ENCODE results near the gene GTF3C2.
A peak's percentile ranks its signal among the peaks of the same experiment; 100 is the strongest.

The GTF3C2 gene

DNA sequence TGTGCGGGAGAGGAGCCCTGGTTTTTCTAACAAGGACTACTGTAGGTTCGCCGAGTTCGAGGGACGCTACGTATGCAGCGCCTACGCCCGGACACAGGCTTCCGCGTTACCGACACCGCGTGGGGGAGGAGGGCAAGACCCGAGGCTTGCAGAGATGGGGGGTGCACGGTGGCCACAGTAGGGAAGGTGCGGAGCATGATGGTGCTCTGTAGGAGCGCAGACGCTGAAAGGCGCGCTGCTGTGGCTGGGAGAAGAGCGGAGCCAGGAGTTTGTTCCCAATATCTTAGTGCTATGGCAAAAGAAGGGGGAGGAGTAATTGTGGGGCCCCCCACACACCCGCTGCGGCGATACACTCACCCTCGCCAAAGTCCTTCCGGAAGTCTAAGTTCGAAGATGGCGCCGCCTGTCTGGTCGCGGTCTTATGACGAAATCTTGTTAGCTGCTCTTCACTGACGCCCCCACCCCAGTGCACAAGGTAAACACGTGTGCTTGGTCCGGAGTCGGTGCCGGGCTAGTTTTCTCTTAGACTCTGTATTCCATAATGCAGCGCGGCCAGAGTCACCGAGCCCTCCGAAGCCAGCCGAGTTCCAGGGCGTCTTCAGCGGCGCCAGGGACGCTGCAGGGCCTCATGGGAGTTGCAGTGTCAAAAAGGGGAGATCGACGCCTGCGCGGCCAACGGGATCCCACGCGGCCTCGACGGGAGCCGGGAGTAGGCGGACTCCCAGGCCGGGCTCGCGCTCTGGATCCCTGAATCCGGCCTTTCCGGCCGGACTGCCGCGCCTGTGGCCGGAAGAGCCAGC, at the start of gene GTF3C2 (continued):
- TF ChIP-seq, protein P1, sequence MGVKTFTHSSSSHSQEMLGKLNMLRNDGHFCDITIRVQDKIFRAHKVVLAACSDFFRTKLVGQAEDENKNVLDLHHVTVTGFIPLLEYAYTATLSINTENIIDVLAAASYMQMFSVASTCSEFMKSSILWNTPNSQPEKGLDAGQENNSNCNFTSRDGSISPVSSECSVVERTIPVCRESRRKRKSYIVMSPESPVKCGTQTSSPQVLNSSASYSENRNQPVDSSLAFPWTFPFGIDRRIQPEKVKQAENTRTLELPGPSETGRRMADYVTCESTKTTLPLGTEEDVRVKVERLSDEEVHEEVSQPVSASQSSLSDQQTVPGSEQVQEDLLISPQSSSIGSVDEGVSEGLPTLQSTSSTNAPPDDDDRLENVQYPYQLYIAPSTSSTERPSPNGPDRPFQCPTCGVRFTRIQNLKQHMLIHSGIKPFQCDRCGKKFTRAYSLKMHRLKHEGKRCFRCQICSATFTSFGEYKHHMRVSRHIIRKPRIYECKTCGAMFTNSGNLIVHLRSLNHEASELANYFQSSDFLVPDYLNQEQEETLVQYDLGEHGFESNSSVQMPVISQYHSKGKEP (tag by site-specific recombination; IDR thresholded peaks at IDR 0.05): peak; percentile 33; the same call in 1 of the 2 replicates
- TF ChIP-seq SP7 (tag by site-specific recombination; IDR thresholded peaks at IDR 0.05) (peak; percentile 65; the same call in 1 of the 2 replicates), ZNF19 (tag by site-specific recombination; IDR thresholded peaks at IDR 0.05; ENCODE audit: low read depth) (no peak), KLF8 (tag by site-specific recombination; IDR thresholded peaks at IDR 0.05) (peak; percentile 51), ZNF558 (tag by site-specific recombination; IDR thresholded peaks at IDR 0.05) (no peak), ZBTB17 (tag by site-specific recombination; IDR thresholded peaks at IDR 0.05) (peak; percentile 99), ZNF510 (tag by site-specific recombination; IDR thresholded peaks at IDR 0.05; ENCODE audit: insufficient replicate concordance) (no peak), ZNF366 (tag by site-specific recombination; conservative IDR thresholded peaks at IDR 0.05) (0 out of 2 replicates have a peak, but pooled peaks have one; percentile 18), ZNF23 (tag by site-specific recombination; IDR thresholded peaks at IDR 0.05; ENCODE audit: borderline replicate concordance) (no peak), ZNF138 (tag by site-specific recombination; IDR thresholded peaks at IDR 0.05; ENCODE audit: borderline replicate concordance) (no peak), ZNF530 (tag by site-specific recombination; IDR thresholded peaks at IDR 0.05; ENCODE audit: low read depth) (no peak), ZNF335 (tag by site-specific recombination; conservative IDR thresholded peaks at IDR 0.05) (peak; percentile 84), ZNF311 (tag by site-specific recombination; IDR thresholded peaks at IDR 0.05; ENCODE audit: borderline replicate concordance) (no peak), ZBTB21 (tag by site-specific recombination; IDR thresholded peaks at IDR 0.05) (peak; percentile 43; the same call in 1 of the 2 replicates), ZNF426 (tag by site-specific recombination; IDR thresholded peaks at IDR 0.05) (no peak), KLF16 (tag by site-specific recombination; IDR thresholded peaks at IDR 0.05) (no peak; the same call in 1 of the 2 replicates), ZNF654 (tag by site-specific recombination; IDR thresholded peaks at IDR 0.05; ENCODE audit: low read depth) (no peak), ZNF16 (tag by site-specific recombination; IDR thresholded peaks at IDR 0.05; ENCODE audit: low read depth) (no peak), ZNF155 (tag by site-specific recombination; IDR thresholded peaks at IDR 0.05) (no peak), ZNF544 (tag by site-specific recombination; IDR thresholded peaks at IDR 0.05) (no peak), YY2 (tag by site-specific recombination; IDR thresholded peaks at IDR 0.05) (peak; percentile 65)
- TF ChIP-seq, protein P2, sequence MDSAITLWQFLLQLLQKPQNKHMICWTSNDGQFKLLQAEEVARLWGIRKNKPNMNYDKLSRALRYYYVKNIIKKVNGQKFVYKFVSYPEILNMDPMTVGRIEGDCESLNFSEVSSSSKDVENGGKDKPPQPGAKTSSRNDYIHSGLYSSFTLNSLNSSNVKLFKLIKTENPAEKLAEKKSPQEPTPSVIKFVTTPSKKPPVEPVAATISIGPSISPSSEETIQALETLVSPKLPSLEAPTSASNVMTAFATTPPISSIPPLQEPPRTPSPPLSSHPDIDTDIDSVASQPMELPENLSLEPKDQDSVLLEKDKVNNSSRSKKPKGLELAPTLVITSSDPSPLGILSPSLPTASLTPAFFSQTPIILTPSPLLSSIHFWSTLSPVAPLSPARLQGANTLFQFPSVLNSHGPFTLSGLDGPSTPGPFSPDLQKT (IDR thresholded peaks at IDR 0.05; ENCODE audit: borderline replicate concordance, low read depth, low read length): 0 out of 2 replicates have a peak, but pooled peaks have one; percentile 43
- TF ChIP-seq, protein P3, sequence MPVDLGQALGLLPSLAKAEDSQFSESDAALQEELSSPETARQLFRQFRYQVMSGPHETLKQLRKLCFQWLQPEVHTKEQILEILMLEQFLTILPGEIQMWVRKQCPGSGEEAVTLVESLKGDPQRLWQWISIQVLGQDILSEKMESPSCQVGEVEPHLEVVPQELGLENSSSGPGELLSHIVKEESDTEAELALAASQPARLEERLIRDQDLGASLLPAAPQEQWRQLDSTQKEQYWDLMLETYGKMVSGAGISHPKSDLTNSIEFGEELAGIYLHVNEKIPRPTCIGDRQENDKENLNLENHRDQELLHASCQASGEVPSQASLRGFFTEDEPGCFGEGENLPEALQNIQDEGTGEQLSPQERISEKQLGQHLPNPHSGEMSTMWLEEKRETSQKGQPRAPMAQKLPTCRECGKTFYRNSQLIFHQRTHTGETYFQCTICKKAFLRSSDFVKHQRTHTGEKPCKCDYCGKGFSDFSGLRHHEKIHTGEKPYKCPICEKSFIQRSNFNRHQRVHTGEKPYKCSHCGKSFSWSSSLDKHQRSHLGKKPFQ (tag by site-specific recombination; IDR thresholded peaks at IDR 0.05): no peak
- TF ChIP-seq, protein P4, sequence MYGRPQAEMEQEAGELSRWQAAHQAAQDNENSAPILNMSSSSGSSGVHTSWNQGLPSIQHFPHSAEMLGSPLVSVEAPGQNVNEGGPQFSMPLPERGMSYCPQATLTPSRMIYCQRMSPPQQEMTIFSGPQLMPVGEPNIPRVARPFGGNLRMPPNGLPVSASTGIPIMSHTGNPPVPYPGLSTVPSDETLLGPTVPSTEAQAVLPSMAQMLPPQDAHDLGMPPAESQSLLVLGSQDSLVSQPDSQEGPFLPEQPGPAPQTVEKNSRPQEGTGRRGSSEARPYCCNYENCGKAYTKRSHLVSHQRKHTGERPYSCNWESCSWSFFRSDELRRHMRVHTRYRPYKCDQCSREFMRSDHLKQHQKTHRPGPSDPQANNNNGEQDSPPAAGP (tag by site-specific recombination; IDR thresholded peaks at IDR 0.05): peak; percentile 51; the same call in 1 of the 2 replicates
- TF ChIP-seq, protein P5, sequence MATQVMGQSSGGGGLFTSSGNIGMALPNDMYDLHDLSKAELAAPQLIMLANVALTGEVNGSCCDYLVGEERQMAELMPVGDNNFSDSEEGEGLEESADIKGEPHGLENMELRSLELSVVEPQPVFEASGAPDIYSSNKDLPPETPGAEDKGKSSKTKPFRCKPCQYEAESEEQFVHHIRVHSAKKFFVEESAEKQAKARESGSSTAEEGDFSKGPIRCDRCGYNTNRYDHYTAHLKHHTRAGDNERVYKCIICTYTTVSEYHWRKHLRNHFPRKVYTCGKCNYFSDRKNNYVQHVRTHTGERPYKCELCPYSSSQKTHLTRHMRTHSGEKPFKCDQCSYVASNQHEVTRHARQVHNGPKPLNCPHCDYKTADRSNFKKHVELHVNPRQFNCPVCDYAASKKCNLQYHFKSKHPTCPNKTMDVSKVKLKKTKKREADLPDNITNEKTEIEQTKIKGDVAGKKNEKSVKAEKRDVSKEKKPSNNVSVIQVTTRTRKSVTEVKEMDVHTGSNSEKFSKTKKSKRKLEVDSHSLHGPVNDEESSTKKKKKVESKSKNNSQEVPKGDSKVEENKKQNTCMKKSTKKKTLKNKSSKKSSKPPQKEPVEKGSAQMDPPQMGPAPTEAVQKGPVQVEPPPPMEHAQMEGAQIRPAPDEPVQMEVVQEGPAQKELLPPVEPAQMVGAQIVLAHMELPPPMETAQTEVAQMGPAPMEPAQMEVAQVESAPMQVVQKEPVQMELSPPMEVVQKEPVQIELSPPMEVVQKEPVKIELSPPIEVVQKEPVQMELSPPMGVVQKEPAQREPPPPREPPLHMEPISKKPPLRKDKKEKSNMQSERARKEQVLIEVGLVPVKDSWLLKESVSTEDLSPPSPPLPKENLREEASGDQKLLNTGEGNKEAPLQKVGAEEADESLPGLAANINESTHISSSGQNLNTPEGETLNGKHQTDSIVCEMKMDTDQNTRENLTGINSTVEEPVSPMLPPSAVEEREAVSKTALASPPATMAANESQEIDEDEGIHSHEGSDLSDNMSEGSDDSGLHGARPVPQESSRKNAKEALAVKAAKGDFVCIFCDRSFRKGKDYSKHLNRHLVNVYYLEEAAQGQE (tag by site-specific recombination; IDR thresholded peaks at IDR 0.05): 0 out of 2 replicates have a peak, but pooled peaks have one; percentile 21
- TF ChIP-seq, protein P6, sequence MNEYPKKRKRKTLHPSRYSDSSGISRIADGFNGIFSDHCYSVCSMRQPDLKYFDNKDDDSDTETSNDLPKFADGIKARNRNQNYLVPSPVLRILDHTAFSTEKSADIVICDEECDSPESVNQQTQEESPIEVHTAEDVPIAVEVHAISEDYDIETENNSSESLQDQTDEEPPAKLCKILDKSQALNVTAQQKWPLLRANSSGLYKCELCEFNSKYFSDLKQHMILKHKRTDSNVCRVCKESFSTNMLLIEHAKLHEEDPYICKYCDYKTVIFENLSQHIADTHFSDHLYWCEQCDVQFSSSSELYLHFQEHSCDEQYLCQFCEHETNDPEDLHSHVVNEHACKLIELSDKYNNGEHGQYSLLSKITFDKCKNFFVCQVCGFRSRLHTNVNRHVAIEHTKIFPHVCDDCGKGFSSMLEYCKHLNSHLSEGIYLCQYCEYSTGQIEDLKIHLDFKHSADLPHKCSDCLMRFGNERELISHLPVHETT (tag by site-specific recombination; IDR thresholded peaks at IDR 0.05): no peak; the same call in 1 of the 2 replicates
- TF ChIP-seq, protein P7, sequence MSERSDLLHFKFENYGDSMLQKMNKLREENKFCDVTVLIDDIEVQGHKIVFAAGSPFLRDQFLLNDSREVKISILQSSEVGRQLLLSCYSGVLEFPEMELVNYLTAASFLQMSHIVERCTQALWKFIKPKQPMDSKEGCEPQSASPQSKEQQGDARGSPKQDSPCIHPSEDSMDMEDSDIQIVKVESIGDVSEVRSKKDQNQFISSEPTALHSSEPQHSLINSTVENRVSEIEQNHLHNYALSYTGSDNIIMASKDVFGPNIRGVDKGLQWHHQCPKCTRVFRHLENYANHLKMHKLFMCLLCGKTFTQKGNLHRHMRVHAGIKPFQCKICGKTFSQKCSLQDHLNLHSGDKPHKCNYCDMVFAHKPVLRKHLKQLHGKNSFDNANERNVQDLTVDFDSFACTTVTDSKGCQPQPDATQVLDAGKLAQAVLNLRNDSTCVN (tag by site-specific recombination; optimal IDR thresholded peaks at IDR 0.05): peak; percentile 80
